ENCODE results near the gene SLC14A1. TPM values are rescaled to one million over a fixed set of nuclear protein-coding genes. Genes with fewer than 3 reads are reported as not detected.

SLC14A1 gene
- polyA plus RNA-seq, 1 experiment, result 0.77 TPM

GRCh38 chr18:45733535-45733934 lies 9.6 kb downstream of the SLC14A1 start:
- CTCF ChIA-PET, result interaction anchor here (0.8 kb wide), 1 partner anchor 38 kb away, joined by 3 read pairs; no protein-coding TSS in a partner anchor
- no peak for TF ChIP-seq CTCF (IDR thresholded peaks at IDR 0.05; ENCODE audit: insufficient read depth, low read depth, low read length)
- POLR2A ChIA-PET, result no interaction called here
- H3K4me3 ChIP-seq (ENCODE audit: low read depth, low read length), result no peak overlapping the region
- no peaks in the 10 kb centered on the region for H3K36me3 ChIP-seq (ENCODE audit: control insufficient read depth, insufficient read depth, low read length)
- no peak for DNase-seq (ENCODE audit: low read depth)
- no peaks in the 10 kb centered on the region for H3K27me3 ChIP-seq (ENCODE audit: control insufficient read depth, insufficient read depth, low read length)

GRCh38 chr18:45734505-45734904 lies 10.5 kb downstream of the SLC14A1 start:
- TF ChIP-seq CTCF (IDR thresholded peaks at IDR 0.05; ENCODE audit: insufficient read depth, low read depth, low read length), result no peak
- H3K27me3 ChIP-seq (ENCODE audit: control insufficient read depth, insufficient read depth, low read length), result no peaks in the 10 kb centered on the region
- CTCF ChIA-PET, result interaction anchor here (0.7 kb wide), 1 partner anchor 40 kb away, joined by 3 read pairs; no protein-coding TSS in a partner anchor
- no peak overlapping the region for H3K4me3 ChIP-seq (ENCODE audit: low read depth, low read length)
- H3K36me3 ChIP-seq (ENCODE audit: control insufficient read depth, insufficient read depth, low read length), result no peaks in the 10 kb centered on the region
- no peak for DNase-seq (ENCODE audit: low read depth)
- POLR2A ChIA-PET, result no interaction called here

GRCh38 chr18:45734944-45735343 lies 11.0 kb downstream of the SLC14A1 start:
- CTCF ChIA-PET, result no interaction called here
- no peak for TF ChIP-seq CTCF (IDR thresholded peaks at IDR 0.05; ENCODE audit: insufficient read depth, low read depth, low read length)

GRCh38 chr18:45738660-45739059 lies 14.7 kb downstream of the SLC14A1 start:
- H3K27me3 ChIP-seq (ENCODE audit: control insufficient read depth, insufficient read depth, low read length), result no peaks in the 10 kb centered on the region
- ChIA-PET CTCF (interaction anchor here (1.1 to 1.9 kb wide), 3 partner anchors 12 to 101 kb away, joined by 3 to 5 read pairs (median 4); no protein-coding TSS in a partner anchor), POLR2A (no interaction called here)
- no peaks in the 10 kb centered on the region for H3K36me3 ChIP-seq (ENCODE audit: control insufficient read depth, insufficient read depth, low read length)
- DNase-seq (ENCODE audit: low read depth), result no peak
- TF ChIP-seq CTCF (IDR thresholded peaks at IDR 0.05; ENCODE audit: insufficient read depth, low read depth, low read length), result no peak
- no peak overlapping the region for H3K4me3 ChIP-seq (ENCODE audit: low read depth, low read length)

More at GRCh38 chr18:45734944-45735343, 11.0 kb downstream of the SLC14A1 start:
- POLR2A ChIA-PET, result no interaction called here
- no peak for DNase-seq (ENCODE audit: low read depth)
- H3K4me3 ChIP-seq (ENCODE audit: low read depth, low read length), result no peak overlapping the region
- H3K36me3 ChIP-seq (ENCODE audit: control insufficient read depth, insufficient read depth, low read length), result no peaks in the 10 kb centered on the region
- H3K27me3 ChIP-seq (ENCODE audit: control insufficient read depth, insufficient read depth, low read length), result no peaks in the 10 kb centered on the region

GRCh38 chr18:45739268-45739667 lies 15.3 kb downstream of the SLC14A1 start:
- TF ChIP-seq CTCF (IDR thresholded peaks at IDR 0.05; ENCODE audit: insufficient read depth, low read depth, low read length), result no peak
- no peak for DNase-seq (ENCODE audit: low read depth)
- ChIA-PET CTCF (interaction anchor here (0.8 to 1.6 kb wide), 3 partner anchors 11 to 16 kb away, joined by 3 to 5 read pairs (median 3); no protein-coding TSS in a partner anchor), POLR2A (no interaction called here)
- Histone ChIP-seq H3K27me3 (ENCODE audit: control insufficient read depth, insufficient read depth, low read length) (no peaks in the 10 kb centered on the region), H3K36me3 (ENCODE audit: control insufficient read depth, insufficient read depth, low read length) (no peaks in the 10 kb centered on the region), H3K4me3 (ENCODE audit: low read depth, low read length) (no peak overlapping the region)

All from BJ (cell line).